ENCODE data around the gene CMTM5. TPM values are rescaled to one million over a fixed set of nuclear protein-coding genes. Genes with fewer than 3 reads are reported as not detected.

Gene CMTM5
- total RNA-seq, 1 experiment from 2014 or later: 0.24 TPM

DNA sequence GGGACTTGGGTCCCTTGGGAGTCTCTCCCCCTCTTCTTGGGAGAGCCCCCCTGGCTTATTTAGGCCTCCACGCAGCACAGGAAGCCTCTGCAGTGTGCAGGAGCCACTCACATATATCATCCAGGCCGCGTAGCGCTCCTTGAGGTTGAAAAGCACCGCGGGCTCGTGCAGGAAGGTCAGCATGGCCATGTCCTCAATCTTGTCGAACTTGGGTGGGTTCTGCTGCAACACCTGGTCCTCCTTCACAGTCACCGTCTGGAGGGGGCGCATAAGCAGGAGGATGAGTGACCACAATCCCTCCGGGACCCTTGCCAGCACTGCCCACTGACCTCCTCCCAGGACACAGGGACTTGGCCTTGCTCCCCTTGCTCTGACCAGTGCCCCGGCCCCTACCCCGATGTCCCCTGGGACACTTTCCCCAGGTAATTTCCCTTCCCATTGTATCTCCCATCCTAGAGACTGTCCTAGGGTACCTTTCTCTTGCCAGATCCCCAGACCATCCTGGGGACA lies 28.7 kb downstream of the CMTM5 start:
- peaks cover 34% of the 10 kb centered on the region for H3K27me3 Mint-ChIP-seq (ENCODE audit: low read depth)
- no peak for ATAC-seq
- ChIA-PET POLR2A (no interaction called here), CTCF (no interaction called here)
- TF ChIP-seq, protein P1, sequence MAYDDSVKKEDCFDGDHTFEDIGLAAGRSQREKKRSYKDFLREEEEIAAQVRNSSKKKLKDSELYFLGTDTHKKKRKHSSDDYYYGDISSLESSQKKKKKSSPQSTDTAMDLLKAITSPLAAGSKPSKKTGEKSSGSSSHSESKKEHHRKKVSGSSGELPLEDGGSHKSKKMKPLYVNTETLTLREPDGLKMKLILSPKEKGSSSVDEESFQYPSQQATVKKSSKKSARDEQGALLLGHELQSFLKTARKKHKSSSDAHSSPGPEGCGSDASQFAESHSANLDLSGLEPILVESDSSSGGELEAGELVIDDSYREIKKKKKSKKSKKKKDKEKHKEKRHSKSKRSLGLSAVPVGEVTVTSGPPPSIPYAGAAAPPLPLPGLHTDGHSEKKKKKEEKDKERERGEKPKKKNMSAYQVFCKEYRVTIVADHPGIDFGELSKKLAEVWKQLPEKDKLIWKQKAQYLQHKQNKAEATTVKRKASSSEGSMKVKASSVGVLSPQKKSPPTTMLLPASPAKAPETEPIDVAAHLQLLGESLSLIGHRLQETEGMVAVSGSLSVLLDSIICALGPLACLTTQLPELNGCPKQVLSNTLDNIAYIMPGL (CRISPR knock-in tag; IDR thresholded peaks at IDR 0.05): no peak
- TF ChIP-seq ETV6 (CRISPR knock-in tag; IDR thresholded peaks at IDR 0.05) (no peak), NFE2L1 (CRISPR knock-in tag; IDR thresholded peaks at IDR 0.05) (no peak)
- H3K4me1 Mint-ChIP-seq: peaks cover 2% of the 10 kb centered on the region; the same call in 1 of the 2 replicates
- no peak overlapping the region for H3K4me3 Mint-ChIP-seq
- no peaks in the 10 kb centered on the region for H3K9me3 Mint-ChIP-seq
- no peak for DNase-seq (ENCODE audit: low spot score)
- H3K27ac Mint-ChIP-seq: no peak overlapping the region
- no peaks in the 10 kb centered on the region for H3K36me3 Mint-ChIP-seq

DNA sequence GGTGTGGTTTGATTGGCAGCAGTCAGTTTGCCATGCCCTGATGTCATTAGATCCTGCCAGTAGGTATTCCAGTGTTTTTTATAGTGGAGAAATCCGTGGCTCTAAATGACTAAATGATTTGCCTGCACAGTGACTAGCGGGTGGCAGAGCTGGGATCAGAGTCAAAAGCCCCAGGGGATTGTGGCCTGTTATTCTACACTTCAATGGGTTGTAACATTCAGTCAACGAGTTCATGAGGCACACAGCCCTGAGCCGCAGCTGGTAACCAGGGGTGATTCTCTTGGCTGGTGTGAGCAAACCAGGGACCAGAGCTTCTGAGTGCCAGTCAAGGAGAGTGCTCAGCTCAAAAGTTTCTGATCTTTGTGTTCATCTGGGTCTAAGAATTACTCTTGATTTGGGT lies 29.4 kb downstream of the CMTM5 start:
- no peaks in the 10 kb centered on the region for H3K36me3 Mint-ChIP-seq
- ATAC-seq: no peak
- peaks cover 37% of the 10 kb centered on the region for H3K27me3 Mint-ChIP-seq (ENCODE audit: low read depth)
- CTCF ChIA-PET: no interaction called here
- DNase-seq (ENCODE audit: low spot score): no peak
- H3K27ac Mint-ChIP-seq: no peak overlapping the region
- H3K4me3 Mint-ChIP-seq: no peak overlapping the region
- peaks cover 2% of the 10 kb centered on the region; the same call in 1 of the 2 replicates for H3K4me1 Mint-ChIP-seq
- no peaks in the 10 kb centered on the region for H3K9me3 Mint-ChIP-seq
- POLR2A ChIA-PET: no interaction called here
- TF ChIP-seq, protein P2, sequence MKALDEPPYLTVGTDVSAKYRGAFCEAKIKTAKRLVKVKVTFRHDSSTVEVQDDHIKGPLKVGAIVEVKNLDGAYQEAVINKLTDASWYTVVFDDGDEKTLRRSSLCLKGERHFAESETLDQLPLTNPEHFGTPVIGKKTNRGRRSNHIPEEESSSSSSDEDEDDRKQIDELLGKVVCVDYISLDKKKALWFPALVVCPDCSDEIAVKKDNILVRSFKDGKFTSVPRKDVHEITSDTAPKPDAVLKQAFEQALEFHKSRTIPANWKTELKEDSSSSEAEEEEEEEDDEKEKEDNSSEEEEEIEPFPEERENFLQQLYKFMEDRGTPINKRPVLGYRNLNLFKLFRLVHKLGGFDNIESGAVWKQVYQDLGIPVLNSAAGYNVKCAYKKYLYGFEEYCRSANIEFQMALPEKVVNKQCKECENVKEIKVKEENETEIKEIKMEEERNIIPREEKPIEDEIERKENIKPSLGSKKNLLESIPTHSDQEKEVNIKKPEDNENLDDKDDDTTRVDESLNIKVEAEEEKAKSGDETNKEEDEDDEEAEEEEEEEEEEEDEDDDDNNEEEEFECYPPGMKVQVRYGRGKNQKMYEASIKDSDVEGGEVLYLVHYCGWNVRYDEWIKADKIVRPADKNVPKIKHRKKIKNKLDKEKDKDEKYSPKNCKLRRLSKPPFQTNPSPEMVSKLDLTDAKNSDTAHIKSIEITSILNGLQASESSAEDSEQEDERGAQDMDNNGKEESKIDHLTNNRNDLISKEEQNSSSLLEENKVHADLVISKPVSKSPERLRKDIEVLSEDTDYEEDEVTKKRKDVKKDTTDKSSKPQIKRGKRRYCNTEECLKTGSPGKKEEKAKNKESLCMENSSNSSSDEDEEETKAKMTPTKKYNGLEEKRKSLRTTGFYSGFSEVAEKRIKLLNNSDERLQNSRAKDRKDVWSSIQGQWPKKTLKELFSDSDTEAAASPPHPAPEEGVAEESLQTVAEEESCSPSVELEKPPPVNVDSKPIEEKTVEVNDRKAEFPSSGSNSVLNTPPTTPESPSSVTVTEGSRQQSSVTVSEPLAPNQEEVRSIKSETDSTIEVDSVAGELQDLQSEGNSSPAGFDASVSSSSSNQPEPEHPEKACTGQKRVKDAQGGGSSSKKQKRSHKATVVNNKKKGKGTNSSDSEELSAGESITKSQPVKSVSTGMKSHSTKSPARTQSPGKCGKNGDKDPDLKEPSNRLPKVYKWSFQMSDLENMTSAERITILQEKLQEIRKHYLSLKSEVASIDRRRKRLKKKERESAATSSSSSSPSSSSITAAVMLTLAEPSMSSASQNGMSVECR (CRISPR knock-in tag; IDR thresholded peaks at IDR 0.05; ENCODE audit: borderline replicate concordance): no peak
- TF ChIP-seq TCF7 (CRISPR knock-in tag; IDR thresholded peaks at IDR 0.05; ENCODE audit: low read depth) (no peak), NFE2L1 (CRISPR knock-in tag; IDR thresholded peaks at IDR 0.05) (no peak), GABPB1 (CRISPR knock-in tag; IDR thresholded peaks at IDR 0.05) (no peak), NR3C1 (CRISPR knock-in tag; conservative IDR thresholded peaks at IDR 0.05; ENCODE audit: low read depth) (no peak), ZNF396 (CRISPR knock-in tag; IDR thresholded peaks at IDR 0.05; ENCODE audit: borderline replicate concordance) (no peak), SMAD3 (CRISPR knock-in tag; IDR thresholded peaks at IDR 0.05; ENCODE audit: borderline replicate concordance) (no peak), NR2C2 (CRISPR knock-in tag; IDR thresholded peaks at IDR 0.05) (no peak), FOXK1 (CRISPR knock-in tag; IDR thresholded peaks at IDR 0.05) (no peak), HMGA2 (CRISPR knock-in tag; IDR thresholded peaks at IDR 0.05) (no peak), FOXJ3 (CRISPR knock-in tag; IDR thresholded peaks at IDR 0.05; ENCODE audit: borderline replicate concordance) (no peak), ETV6 (CRISPR knock-in tag; IDR thresholded peaks at IDR 0.05) (no peak)
- TF ChIP-seq, protein P3, sequence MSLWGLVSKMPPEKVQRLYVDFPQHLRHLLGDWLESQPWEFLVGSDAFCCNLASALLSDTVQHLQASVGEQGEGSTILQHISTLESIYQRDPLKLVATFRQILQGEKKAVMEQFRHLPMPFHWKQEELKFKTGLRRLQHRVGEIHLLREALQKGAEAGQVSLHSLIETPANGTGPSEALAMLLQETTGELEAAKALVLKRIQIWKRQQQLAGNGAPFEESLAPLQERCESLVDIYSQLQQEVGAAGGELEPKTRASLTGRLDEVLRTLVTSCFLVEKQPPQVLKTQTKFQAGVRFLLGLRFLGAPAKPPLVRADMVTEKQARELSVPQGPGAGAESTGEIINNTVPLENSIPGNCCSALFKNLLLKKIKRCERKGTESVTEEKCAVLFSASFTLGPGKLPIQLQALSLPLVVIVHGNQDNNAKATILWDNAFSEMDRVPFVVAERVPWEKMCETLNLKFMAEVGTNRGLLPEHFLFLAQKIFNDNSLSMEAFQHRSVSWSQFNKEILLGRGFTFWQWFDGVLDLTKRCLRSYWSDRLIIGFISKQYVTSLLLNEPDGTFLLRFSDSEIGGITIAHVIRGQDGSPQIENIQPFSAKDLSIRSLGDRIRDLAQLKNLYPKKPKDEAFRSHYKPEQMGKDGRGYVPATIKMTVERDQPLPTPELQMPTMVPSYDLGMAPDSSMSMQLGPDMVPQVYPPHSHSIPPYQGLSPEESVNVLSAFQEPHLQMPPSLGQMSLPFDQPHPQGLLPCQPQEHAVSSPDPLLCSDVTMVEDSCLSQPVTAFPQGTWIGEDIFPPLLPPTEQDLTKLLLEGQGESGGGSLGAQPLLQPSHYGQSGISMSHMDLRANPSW (CRISPR knock-in tag; conservative IDR thresholded peaks at IDR 0.05; ENCODE audit: low read depth): no peak
- TF ChIP-seq, protein P4, sequence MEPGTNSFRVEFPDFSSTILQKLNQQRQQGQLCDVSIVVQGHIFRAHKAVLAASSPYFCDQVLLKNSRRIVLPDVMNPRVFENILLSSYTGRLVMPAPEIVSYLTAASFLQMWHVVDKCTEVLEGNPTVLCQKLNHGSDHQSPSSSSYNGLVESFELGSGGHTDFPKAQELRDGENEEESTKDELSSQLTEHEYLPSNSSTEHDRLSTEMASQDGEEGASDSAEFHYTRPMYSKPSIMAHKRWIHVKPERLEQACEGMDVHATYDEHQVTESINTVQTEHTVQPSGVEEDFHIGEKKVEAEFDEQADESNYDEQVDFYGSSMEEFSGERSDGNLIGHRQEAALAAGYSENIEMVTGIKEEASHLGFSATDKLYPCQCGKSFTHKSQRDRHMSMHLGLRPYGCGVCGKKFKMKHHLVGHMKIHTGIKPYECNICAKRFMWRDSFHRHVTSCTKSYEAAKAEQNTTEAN (CRISPR knock-in tag; IDR thresholded peaks at IDR 0.05): no peak
- TF ChIP-seq, protein P5, sequence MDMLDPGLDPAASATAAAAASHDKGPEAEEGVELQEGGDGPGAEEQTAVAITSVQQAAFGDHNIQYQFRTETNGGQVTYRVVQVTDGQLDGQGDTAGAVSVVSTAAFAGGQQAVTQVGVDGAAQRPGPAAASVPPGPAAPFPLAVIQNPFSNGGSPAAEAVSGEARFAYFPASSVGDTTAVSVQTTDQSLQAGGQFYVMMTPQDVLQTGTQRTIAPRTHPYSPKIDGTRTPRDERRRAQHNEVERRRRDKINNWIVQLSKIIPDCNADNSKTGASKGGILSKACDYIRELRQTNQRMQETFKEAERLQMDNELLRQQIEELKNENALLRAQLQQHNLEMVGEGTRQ (CRISPR knock-in tag; IDR thresholded peaks at IDR 0.05): no peak
- TF ChIP-seq, protein P6, sequence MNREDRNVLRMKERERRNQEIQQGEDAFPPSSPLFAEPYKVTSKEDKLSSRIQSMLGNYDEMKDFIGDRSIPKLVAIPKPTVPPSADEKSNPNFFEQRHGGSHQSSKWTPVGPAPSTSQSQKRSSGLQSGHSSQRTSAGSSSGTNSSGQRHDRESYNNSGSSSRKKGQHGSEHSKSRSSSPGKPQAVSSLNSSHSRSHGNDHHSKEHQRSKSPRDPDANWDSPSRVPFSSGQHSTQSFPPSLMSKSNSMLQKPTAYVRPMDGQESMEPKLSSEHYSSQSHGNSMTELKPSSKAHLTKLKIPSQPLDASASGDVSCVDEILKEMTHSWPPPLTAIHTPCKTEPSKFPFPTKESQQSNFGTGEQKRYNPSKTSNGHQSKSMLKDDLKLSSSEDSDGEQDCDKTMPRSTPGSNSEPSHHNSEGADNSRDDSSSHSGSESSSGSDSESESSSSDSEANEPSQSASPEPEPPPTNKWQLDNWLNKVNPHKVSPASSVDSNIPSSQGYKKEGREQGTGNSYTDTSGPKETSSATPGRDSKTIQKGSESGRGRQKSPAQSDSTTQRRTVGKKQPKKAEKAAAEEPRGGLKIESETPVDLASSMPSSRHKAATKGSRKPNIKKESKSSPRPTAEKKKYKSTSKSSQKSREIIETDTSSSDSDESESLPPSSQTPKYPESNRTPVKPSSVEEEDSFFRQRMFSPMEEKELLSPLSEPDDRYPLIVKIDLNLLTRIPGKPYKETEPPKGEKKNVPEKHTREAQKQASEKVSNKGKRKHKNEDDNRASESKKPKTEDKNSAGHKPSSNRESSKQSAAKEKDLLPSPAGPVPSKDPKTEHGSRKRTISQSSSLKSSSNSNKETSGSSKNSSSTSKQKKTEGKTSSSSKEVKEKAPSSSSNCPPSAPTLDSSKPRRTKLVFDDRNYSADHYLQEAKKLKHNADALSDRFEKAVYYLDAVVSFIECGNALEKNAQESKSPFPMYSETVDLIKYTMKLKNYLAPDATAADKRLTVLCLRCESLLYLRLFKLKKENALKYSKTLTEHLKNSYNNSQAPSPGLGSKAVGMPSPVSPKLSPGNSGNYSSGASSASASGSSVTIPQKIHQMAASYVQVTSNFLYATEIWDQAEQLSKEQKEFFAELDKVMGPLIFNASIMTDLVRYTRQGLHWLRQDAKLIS (CRISPR knock-in tag; IDR thresholded peaks at IDR 0.05; ENCODE audit: borderline replicate concordance): no peak
- TF ChIP-seq, protein P7, sequence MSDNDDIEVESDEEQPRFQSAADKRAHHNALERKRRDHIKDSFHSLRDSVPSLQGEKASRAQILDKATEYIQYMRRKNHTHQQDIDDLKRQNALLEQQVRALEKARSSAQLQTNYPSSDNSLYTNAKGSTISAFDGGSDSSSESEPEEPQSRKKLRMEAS (CRISPR knock-in tag; IDR thresholded peaks at IDR 0.05): no peak

All from WTC11 (cell line).